HG03039 (cell line): ENCODE data around the gene NUDT14.

Experiments used
- ATAC-seq: cut with Tn5 transposase; IDR thresholded peaks from one replicate; pipeline ENCODE4 v1.9.1; 2021; ENCODE audit warnings: mild to moderate bottlenecking, moderate library complexity; ENCODE audit not compliant: unreplicated experiment

NUDT14 gene

GRCh38 chr14:105161964-105162668 is 19.0 kb downstream of the NUDT14 start:
- ATAC-seq = no peak

GRCh38 chr14:105161309-105161708 is 19.8 kb downstream of the NUDT14 start:
- no peak for ATAC-seq

GRCh38 chr14:105160776-105161175 is 20.3 kb downstream of the NUDT14 start:
- no peak for ATAC-seq

- ATAC-seq = no peak
Measured at GRCh38 chr14:105159344-105159743, 21.8 kb downstream of the NUDT14 start.

- no peak for ATAC-seq
Measured at GRCh38 chr14:105158794-105159193, 22.3 kb downstream of the NUDT14 start.

GRCh38 chr14:105157872-105158271 is 23.2 kb downstream of the NUDT14 start:
- no peak for ATAC-seq

- ATAC-seq = no peak
Measured at GRCh38 chr14:105156414-105157375, 24.4 kb downstream of the NUDT14 start.

GRCh38 chr14:105155681-105156413 is 25.3 kb downstream of the NUDT14 start:
- no peak for ATAC-seq

- no peak for ATAC-seq
Measured at GRCh38 chr14:105155071-105155651, 26.0 kb downstream of the NUDT14 start.

GRCh38 chr14:105154476-105154871 is 26.6 kb downstream of the NUDT14 start:
- no peak for ATAC-seq

GRCh38 chr14:105153739-105154475 is 27.2 kb downstream of the NUDT14 start:
- no peak for ATAC-seq

GRCh38 chr14:105153331-105153731 is 27.8 kb downstream of the NUDT14 start:
- ATAC-seq = no peak

- ATAC-seq = no peak
Measured at GRCh38 chr14:105152794-105153241, 28.3 kb downstream of the NUDT14 start.

GRCh38 chr14:105151838-105152793 is 29.0 kb downstream of the NUDT14 start:
- no peak for ATAC-seq

GRCh38 chr14:105151084-105151837 is 29.9 kb downstream of the NUDT14 start:
- no peak for ATAC-seq

- no peak for ATAC-seq
Measured at GRCh38 chr14:105150368-105151083, 30.6 kb downstream of the NUDT14 start.

GRCh38 chr14:105150026-105150367 is 31.1 kb downstream of the NUDT14 start:
- ATAC-seq = no peak
